Nephron progenitor cell (in vitro differentiated cells): Measurements from ENCODE around the gene USP35.

Source experiments
- DNase-seq: peaks from one replicate; pipeline ENCODE4 v3.0.0; 2021
- H3K27ac Mint-ChIP-seq: 2 replicates; pipeline ENCODE4 v1.8.0; 2021; ENCODE audit warnings: mild to moderate bottlenecking, moderate library complexity, mixed read lengths
- H3K27me3 Mint-ChIP-seq: 2 replicates; pipeline ENCODE4 v1.8.0; 2021; ENCODE audit warnings: mild to moderate bottlenecking, low read depth, mixed read lengths; ENCODE audit not compliant: poor library complexity
- H3K36me3 Mint-ChIP-seq: 2 replicates; pipeline ENCODE4 v1.8.0; 2021; ENCODE audit warnings: low read depth, mixed read lengths
- H3K4me1 Mint-ChIP-seq: 2 replicates; pipeline ENCODE4 v1.8.0; 2021; ENCODE audit warnings: mixed read lengths
- H3K4me3 Mint-ChIP-seq: 2 replicates; pipeline ENCODE4 v1.8.0; 2021; ENCODE audit warnings: mild to moderate bottlenecking, moderate library complexity, mixed read lengths
- H3K9me3 Mint-ChIP-seq: 2 replicates; pipeline ENCODE4 v1.8.0; 2021; ENCODE audit warnings: mild to moderate bottlenecking, moderate library complexity, mixed read lengths
- CTCF ChIP-seq: fragments of 200-600 bp; sonication (generic); IDR thresholded peaks from 2 replicates; pipeline ENCODE4 v1.5.0; 2021; ENCODE audit warnings: antibody characterized with exemption

Gene USP35

GRCh38 chr11:78187366-78188285 is 1.1 kb upstream of the USP35 start:
- TF ChIP-seq CTCF, result no peak
- H3K36me3 Mint-ChIP-seq, result no peaks in the 10 kb centered on the region
- peak overlapping the region; percentile 95 for H3K4me3 Mint-ChIP-seq
- H3K9me3 Mint-ChIP-seq, result no peaks in the 10 kb centered on the region
- peaks cover 9% of the 10 kb centered on the region for H3K27me3 Mint-ChIP-seq
- H3K4me1 Mint-ChIP-seq, result peaks cover 44% of the 10 kb centered on the region
- no peak for DNase-seq
- H3K27ac Mint-ChIP-seq, result no peak overlapping the region

GRCh38 chr11:78189174-78189724 is 530 bp downstream of the USP35 start:
- no peak overlapping the region for H3K27ac Mint-ChIP-seq
- no peaks in the 10 kb centered on the region for H3K36me3 Mint-ChIP-seq
- DNase-seq, result no peak
- peaks cover 53% of the 10 kb centered on the region for H3K4me1 Mint-ChIP-seq
- no peaks in the 10 kb centered on the region for H3K9me3 Mint-ChIP-seq
- no peak for TF ChIP-seq CTCF
- peak overlapping the region; percentile 95 for H3K4me3 Mint-ChIP-seq
- peaks cover 11% of the 10 kb centered on the region for H3K27me3 Mint-ChIP-seq

- TF ChIP-seq CTCF, result no peak
- no peak for DNase-seq
- peaks cover 59% of the 10 kb centered on the region for H3K4me1 Mint-ChIP-seq
- no peak overlapping the region for H3K27ac Mint-ChIP-seq
- no peaks in the 10 kb centered on the region for H3K9me3 Mint-ChIP-seq
- no peaks in the 10 kb centered on the region for H3K36me3 Mint-ChIP-seq
- H3K4me3 Mint-ChIP-seq, result peak overlapping the region; percentile 95
- peaks cover 11% of the 10 kb centered on the region for H3K27me3 Mint-ChIP-seq
Observed at GRCh38 chr11:78189851-78190250, 1.1 kb downstream of the USP35 start.

GRCh38 chr11:78190374-78190773 is 1.7 kb downstream of the USP35 start:
- DNase-seq, result no peak
- Mint-ChIP-seq H3K36me3 (no peaks in the 10 kb centered on the region), H3K4me3 (peak overlapping the region; percentile 95), H3K4me1 (peaks cover 65% of the 10 kb centered on the region), H3K9me3 (no peaks in the 10 kb centered on the region), H3K27me3 (peaks cover 11% of the 10 kb centered on the region), H3K27ac (no peak overlapping the region)
- TF ChIP-seq CTCF, result no peak

GRCh38 chr11:78190871-78191538 is 2.3 kb downstream of the USP35 start:
- no peak for DNase-seq
- peaks cover 65% of the 10 kb centered on the region for H3K4me1 Mint-ChIP-seq
- TF ChIP-seq CTCF, result no peak
- H3K27ac Mint-ChIP-seq, result no peak overlapping the region
- peaks cover 11% of the 10 kb centered on the region for H3K27me3 Mint-ChIP-seq
- H3K4me3 Mint-ChIP-seq, result no peak overlapping the region
- H3K9me3 Mint-ChIP-seq, result no peaks in the 10 kb centered on the region
- H3K36me3 Mint-ChIP-seq, result no peaks in the 10 kb centered on the region
